Measurements from ENCODE around the gene CP.

DNA sequence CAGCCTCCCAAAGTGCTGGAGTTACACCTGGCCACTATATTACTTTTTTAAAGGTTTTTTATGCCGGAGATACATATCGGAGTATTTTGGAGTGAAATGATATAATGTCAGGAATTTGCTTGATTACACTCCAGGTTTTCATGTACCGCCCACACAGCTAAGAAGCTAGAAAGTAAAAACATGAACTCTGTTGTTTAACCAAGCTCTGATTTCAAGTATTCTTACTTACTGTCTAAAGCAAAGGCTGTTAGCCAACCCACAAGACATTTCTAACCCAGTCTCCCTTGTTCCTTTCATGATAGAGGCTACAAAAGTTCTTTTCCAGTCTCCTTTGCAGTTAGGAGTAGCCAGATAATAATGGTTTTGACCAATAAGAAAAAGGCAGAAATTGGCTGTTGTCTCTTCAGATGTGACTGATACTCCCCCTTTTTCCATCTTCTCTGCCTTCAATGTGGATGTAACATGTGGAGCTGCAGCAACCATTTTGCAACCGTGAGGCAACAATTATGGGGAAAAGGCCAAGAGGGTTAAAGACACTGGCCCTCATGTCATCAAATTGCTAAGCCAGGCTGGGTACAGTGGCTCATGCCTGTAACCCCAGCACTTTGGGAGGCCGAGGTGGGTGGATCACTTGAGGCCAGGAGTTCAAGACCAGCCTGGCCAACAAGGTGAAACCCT, 6.1 kb upstream of the CP start:
- TF ChIP-seq, protein P1, sequence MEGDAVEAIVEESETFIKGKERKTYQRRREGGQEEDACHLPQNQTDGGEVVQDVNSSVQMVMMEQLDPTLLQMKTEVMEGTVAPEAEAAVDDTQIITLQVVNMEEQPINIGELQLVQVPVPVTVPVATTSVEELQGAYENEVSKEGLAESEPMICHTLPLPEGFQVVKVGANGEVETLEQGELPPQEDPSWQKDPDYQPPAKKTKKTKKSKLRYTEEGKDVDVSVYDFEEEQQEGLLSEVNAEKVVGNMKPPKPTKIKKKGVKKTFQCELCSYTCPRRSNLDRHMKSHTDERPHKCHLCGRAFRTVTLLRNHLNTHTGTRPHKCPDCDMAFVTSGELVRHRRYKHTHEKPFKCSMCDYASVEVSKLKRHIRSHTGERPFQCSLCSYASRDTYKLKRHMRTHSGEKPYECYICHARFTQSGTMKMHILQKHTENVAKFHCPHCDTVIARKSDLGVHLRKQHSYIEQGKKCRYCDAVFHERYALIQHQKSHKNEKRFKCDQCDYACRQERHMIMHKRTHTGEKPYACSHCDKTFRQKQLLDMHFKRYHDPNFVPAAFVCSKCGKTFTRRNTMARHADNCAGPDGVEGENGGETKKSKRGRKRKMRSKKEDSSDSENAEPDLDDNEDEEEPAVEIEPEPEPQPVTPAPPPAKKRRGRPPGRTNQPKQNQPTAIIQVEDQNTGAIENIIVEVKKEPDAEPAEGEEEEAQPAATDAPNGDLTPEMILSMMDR (IDR thresholded peaks at IDR 0.05) = no peak
- TF ChIP-seq POLR2A (IDR thresholded peaks at IDR 0.05) = no peak

Data from lower leg skin (tissue), 3 donors.